ENCODE data around the gene IFITM2. TPM values are rescaled to one million over a fixed set of nuclear protein-coding genes. Genes with fewer than 3 reads are reported as not detected.

IFITM2 gene
- total and polyA plus RNA-seq, 2 of the 13 experiments (the other 11 are each of a cell fraction or from before 2014, with no cell fraction given), result 13.8 to 267 TPM

DNA sequence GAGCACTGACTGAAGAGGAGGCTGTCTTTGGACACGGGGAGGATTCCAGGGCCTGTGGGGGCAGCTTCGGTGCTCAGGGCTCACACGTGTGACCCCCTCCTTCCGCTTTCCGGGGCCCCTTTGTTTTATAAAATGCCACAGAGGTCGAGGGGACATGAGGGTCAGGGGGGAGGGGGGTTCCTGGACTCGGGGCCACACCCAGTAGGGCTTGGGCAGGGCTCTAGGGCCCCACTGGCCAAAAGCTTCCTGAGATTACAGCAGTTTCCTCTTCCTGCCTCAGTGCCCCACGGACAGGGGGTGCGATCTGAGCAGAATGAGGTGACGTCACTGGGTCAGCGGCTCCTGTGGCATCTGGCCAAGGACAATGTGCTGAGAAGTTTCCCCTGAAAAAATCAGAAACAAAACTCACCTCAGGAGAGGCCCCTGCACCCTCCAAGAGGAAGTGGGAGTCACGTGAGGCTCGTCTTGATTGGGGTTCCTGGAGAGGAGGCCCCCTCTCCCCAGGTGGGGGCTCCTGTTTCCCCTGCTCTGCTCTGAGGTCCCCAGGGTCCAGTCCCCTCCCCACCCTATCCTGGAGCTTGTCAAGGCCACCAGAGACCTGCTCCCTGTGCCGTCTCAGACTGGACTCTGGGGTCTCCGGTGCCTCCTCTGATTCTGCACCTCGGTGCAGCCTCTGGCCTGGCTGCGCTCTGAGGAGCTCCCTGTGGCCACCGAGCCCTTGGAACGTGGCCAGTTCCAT is 19.4 kb downstream of the IFITM2 start (continued):
- TF ChIP-seq, protein P1, sequence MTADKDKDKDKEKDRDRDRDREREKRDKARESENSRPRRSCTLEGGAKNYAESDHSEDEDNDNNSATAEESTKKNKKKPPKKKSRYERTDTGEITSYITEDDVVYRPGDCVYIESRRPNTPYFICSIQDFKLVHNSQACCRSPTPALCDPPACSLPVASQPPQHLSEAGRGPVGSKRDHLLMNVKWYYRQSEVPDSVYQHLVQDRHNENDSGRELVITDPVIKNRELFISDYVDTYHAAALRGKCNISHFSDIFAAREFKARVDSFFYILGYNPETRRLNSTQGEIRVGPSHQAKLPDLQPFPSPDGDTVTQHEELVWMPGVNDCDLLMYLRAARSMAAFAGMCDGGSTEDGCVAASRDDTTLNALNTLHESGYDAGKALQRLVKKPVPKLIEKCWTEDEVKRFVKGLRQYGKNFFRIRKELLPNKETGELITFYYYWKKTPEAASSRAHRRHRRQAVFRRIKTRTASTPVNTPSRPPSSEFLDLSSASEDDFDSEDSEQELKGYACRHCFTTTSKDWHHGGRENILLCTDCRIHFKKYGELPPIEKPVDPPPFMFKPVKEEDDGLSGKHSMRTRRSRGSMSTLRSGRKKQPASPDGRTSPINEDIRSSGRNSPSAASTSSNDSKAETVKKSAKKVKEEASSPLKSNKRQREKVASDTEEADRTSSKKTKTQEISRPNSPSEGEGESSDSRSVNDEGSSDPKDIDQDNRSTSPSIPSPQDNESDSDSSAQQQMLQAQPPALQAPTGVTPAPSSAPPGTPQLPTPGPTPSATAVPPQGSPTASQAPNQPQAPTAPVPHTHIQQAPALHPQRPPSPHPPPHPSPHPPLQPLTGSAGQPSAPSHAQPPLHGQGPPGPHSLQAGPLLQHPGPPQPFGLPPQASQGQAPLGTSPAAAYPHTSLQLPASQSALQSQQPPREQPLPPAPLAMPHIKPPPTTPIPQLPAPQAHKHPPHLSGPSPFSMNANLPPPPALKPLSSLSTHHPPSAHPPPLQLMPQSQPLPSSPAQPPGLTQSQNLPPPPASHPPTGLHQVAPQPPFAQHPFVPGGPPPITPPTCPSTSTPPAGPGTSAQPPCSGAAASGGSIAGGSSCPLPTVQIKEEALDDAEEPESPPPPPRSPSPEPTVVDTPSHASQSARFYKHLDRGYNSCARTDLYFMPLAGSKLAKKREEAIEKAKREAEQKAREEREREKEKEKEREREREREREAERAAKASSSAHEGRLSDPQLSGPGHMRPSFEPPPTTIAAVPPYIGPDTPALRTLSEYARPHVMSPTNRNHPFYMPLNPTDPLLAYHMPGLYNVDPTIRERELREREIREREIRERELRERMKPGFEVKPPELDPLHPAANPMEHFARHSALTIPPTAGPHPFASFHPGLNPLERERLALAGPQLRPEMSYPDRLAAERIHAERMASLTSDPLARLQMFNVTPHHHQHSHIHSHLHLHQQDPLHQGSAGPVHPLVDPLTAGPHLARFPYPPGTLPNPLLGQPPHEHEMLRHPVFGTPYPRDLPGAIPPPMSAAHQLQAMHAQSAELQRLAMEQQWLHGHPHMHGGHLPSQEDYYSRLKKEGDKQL (CRISPR knock-in tag; IDR thresholded peaks at IDR 0.05; ENCODE audit: low read depth), result no peak
- TF ChIP-seq NR2F1 (CRISPR knock-in tag; IDR thresholded peaks at IDR 0.05) (no peak), CHCHD3 (CRISPR knock-in tag; IDR thresholded peaks at IDR 0.05) (no peak), PRMT3 (CRISPR knock-in tag; IDR thresholded peaks at IDR 0.05; ENCODE audit: borderline replicate concordance, low read depth) (no peak), HNF4G (IDR thresholded peaks at IDR 0.05; ENCODE audit: borderline replicate concordance, low read depth, low read length) (no peak), HNF4G (CRISPR knock-in tag; IDR thresholded peaks at IDR 0.05; ENCODE audit: borderline replicate concordance, low read depth) (no peak), NFKB2 (CRISPR knock-in tag; IDR thresholded peaks at IDR 0.05; ENCODE audit: borderline replicate concordance) (no peak), EHMT2 (IDR thresholded peaks at IDR 0.05; ENCODE audit: borderline replicate concordance, low read depth, low read length) (no peak), KLF9 (CRISPR knock-in tag; IDR thresholded peaks at IDR 0.05; ENCODE audit: low read depth) (no peak)
- TF ChIP-seq, protein P2, sequence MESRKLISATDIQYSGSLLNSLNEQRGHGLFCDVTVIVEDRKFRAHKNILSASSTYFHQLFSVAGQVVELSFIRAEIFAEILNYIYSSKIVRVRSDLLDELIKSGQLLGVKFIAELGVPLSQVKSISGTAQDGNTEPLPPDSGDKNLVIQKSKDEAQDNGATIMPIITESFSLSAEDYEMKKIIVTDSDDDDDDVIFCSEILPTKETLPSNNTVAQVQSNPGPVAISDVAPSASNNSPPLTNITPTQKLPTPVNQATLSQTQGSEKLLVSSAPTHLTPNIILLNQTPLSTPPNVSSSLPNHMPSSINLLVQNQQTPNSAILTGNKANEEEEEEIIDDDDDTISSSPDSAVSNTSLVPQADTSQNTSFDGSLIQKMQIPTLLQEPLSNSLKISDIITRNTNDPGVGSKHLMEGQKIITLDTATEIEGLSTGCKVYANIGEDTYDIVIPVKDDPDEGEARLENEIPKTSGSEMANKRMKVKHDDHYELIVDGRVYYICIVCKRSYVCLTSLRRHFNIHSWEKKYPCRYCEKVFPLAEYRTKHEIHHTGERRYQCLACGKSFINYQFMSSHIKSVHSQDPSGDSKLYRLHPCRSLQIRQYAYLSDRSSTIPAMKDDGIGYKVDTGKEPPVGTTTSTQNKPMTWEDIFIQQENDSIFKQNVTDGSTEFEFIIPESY (CRISPR knock-in tag; IDR thresholded peaks at IDR 0.05), result no peak
- TF ChIP-seq, protein P3, sequence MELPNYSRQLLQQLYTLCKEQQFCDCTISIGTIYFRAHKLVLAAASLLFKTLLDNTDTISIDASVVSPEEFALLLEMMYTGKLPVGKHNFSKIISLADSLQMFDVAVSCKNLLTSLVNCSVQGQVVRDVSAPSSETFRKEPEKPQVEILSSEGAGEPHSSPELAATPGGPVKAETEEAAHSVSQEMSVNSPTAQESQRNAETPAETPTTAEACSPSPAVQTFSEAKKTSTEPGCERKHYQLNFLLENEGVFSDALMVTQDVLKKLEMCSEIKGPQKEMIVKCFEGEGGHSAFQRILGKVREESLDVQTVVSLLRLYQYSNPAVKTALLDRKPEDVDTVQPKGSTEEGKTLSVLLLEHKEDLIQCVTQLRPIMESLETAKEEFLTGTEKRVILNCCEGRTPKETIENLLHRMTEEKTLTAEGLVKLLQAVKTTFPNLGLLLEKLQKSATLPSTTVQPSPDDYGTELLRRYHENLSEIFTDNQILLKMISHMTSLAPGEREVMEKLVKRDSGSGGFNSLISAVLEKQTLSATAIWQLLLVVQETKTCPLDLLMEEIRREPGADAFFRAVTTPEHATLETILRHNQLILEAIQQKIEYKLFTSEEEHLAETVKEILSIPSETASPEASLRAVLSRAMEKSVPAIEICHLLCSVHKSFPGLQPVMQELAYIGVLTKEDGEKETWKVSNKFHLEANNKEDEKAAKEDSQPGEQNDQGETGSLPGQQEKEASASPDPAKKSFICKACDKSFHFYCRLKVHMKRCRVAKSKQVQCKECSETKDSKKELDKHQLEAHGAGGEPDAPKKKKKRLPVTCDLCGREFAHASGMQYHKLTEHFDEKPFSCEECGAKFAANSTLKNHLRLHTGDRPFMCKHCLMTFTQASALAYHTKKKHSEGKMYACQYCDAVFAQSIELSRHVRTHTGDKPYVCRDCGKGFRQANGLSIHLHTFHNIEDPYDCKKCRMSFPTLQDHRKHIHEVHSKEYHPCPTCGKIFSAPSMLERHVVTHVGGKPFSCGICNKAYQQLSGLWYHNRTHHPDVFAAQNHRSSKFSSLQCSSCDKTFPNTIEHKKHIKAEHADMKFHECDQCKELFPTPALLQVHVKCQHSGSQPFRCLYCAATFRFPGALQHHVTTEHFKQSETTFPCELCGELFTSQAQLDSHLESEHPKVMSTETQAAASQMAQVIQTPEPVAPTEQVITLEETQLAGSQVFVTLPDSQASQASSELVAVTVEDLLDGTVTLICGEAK (IDR thresholded peaks at IDR 0.05), result no peak
- TF ChIP-seq, protein P3 (CRISPR knock-in tag; IDR thresholded peaks at IDR 0.05), result no peak

Measured in HepG2 (cell line).